KOPT-K1 (cell line): Measurements from ENCODE around the gene ARL11.

Source experiments
- H3K27ac ChIP-seq: fragments of 200-600 bp; sonication (generic); 2 replicates; pipeline ENCODE4 v1.5.1; 2016; ENCODE audit warnings: antibody characterized with exemption, mild to moderate bottlenecking, low read depth, low read length; ENCODE audit not compliant: poor library complexity, severe bottlenecking
- H3K36me3 ChIP-seq: fragments of 200-600 bp; sonication (generic); 2 replicates; pipeline ENCODE4 v1.5.1; 2017; ENCODE audit warnings: antibody characterized with exemption, mild to moderate bottlenecking, low read length, moderate library complexity; ENCODE audit not compliant: insufficient read depth
- H3K9me3 ChIP-seq: fragments of 200-600 bp; sonication (generic); 2 replicates; pipeline ENCODE4 v1.5.1; 2017; ENCODE audit warnings: antibody characterized with exemption, low read length, mild to moderate bottlenecking; ENCODE audit not compliant: insufficient read depth, poor library complexity, severe bottlenecking

Gene ARL11

GRCh38 chr13:49629947-49630346 is 1.6 kb downstream of the ARL11 start:
- Histone ChIP-seq H3K36me3 (peaks cover 15% of the 10 kb centered on the region), H3K9me3 (no peaks in the 10 kb centered on the region), H3K27ac (no peak overlapping the region)

GRCh38 chr13:49630580-49630979 is 2.3 kb downstream of the ARL11 start:
- no peaks in the 10 kb centered on the region for H3K9me3 ChIP-seq
- peaks cover 15% of the 10 kb centered on the region for H3K36me3 ChIP-seq
- no peak overlapping the region for H3K27ac ChIP-seq

GRCh38 chr13:49632156-49632555 is 3.8 kb downstream of the ARL11 start:
- Histone ChIP-seq H3K9me3 (no peaks in the 10 kb centered on the region), H3K36me3 (peaks cover 15% of the 10 kb centered on the region), H3K27ac (no peak overlapping the region)

- Histone ChIP-seq H3K36me3 (peaks cover 15% of the 10 kb centered on the region), H3K27ac (no peak overlapping the region), H3K9me3 (no peaks in the 10 kb centered on the region)
Measured at GRCh38 chr13:49633710-49634109, 5.4 kb downstream of the ARL11 start.

GRCh38 chr13:49635599-49636433 is 7.5 kb downstream of the ARL11 start:
- Histone ChIP-seq H3K27ac (peak overlapping the region; percentile 66), H3K9me3 (no peaks in the 10 kb centered on the region), H3K36me3 (peaks cover 3% of the 10 kb centered on the region)

- Histone ChIP-seq H3K27ac (no peak overlapping the region), H3K36me3 (no peaks in the 10 kb centered on the region; the same call in 1 of the 2 replicates), H3K9me3 (no peaks in the 10 kb centered on the region)
Measured at GRCh38 chr13:49636705-49637104, 8.4 kb downstream of the ARL11 start.

GRCh38 chr13:49638030-49638743 is 9.9 kb downstream of the ARL11 start:
- Histone ChIP-seq H3K36me3 (no peaks in the 10 kb centered on the region), H3K27ac (no peak overlapping the region), H3K9me3 (no peaks in the 10 kb centered on the region)

- H3K9me3 ChIP-seq, result no peaks in the 10 kb centered on the region
- no peak overlapping the region for H3K27ac ChIP-seq
- H3K36me3 ChIP-seq, result no peaks in the 10 kb centered on the region
Measured at GRCh38 chr13:49638744-49639072, 10.4 kb downstream of the ARL11 start.

- H3K9me3 ChIP-seq, result no peaks in the 10 kb centered on the region
- no peaks in the 10 kb centered on the region for H3K36me3 ChIP-seq
- H3K27ac ChIP-seq, result no peak overlapping the region
Measured at GRCh38 chr13:49641801-49642291, 13.5 kb downstream of the ARL11 start.

- Histone ChIP-seq H3K27ac (no peak overlapping the region), H3K9me3 (no peaks in the 10 kb centered on the region), H3K36me3 (no peaks in the 10 kb centered on the region)
Measured at GRCh38 chr13:49643035-49643646, 14.8 kb downstream of the ARL11 start.

- no peaks in the 10 kb centered on the region for H3K9me3 ChIP-seq
- no peak overlapping the region for H3K27ac ChIP-seq
- no peaks in the 10 kb centered on the region for H3K36me3 ChIP-seq
Measured at GRCh38 chr13:49645451-49645850, 17.1 kb downstream of the ARL11 start.

- Histone ChIP-seq H3K9me3 (no peaks in the 10 kb centered on the region), H3K36me3 (no peaks in the 10 kb centered on the region), H3K27ac (no peak overlapping the region)
Measured at GRCh38 chr13:49646688-49647087, 18.4 kb downstream of the ARL11 start.

GRCh38 chr13:49649244-49649962 is 21.1 kb downstream of the ARL11 start:
- no peaks in the 10 kb centered on the region for H3K9me3 ChIP-seq
- no peak overlapping the region for H3K27ac ChIP-seq
- no peaks in the 10 kb centered on the region for H3K36me3 ChIP-seq

GRCh38 chr13:49649963-49650312 is 21.6 kb downstream of the ARL11 start:
- H3K9me3 ChIP-seq, result no peaks in the 10 kb centered on the region
- no peak overlapping the region for H3K27ac ChIP-seq
- no peaks in the 10 kb centered on the region for H3K36me3 ChIP-seq
